Esophagus muscularis mucosa (tissue), 4 donors: ENCODE results near the gene RHOJ. TPM values are rescaled to one million over a fixed set of nuclear protein-coding genes. Genes with fewer than 3 reads are reported as not detected.
"Not testable (repeated sequence)": the region's sequence is repeated elsewhere in the genome, so short reads cannot be mapped to it uniquely, and the experiment has no call there.

Experiments used
- DNase-seq: peaks from one replicate; pipeline ENCODE4 v3.0.0-alpha.2; 2017; ENCODE audit errors: extremely low spot score
- H3K27ac ChIP-seq, 4 donors: fragments of 200-600 bp; sonication (generic); replicated peaks in 1 of 4; 1 replicate in 3 of 4; 2 replicates in 1 of 4; pipeline ENCODE4 v1.5.1; 2016 to 2019; ENCODE audit warnings: mild to moderate bottlenecking in 1 of 4
- H3K27me3 ChIP-seq, 4 donors: fragments of 200-600 bp; sonication (generic); one replicate each; pipeline versions ENCODE4 v1.5.1 to v1.6.0; 2016 to 2019
- H3K36me3 ChIP-seq, 4 donors: fragments of 200-600 bp; sonication (generic); one replicate each; pipeline ENCODE4 v1.5.1; 2016 to 2019
- H3K4me1 ChIP-seq, 4 donors: fragments of 200-600 bp; sonication (generic); one replicate each; pipeline ENCODE4 v1.5.1; 2016 to 2019
- H3K4me3 ChIP-seq, 4 donors: fragments of 200-600 bp; sonication (generic); 1 replicate in 2 of 4; 2 replicates in 2 of 4; pipeline ENCODE4 v1.5.1; 2016 to 2019; ENCODE audit warnings: mild to moderate bottlenecking in 4 of 4, moderate library complexity in 1 of 4
- H3K9me3 ChIP-seq, 4 donors: fragments of 200-600 bp; sonication (generic); 1 replicate in 3 of 4; 2 replicates in 1 of 4; pipeline ENCODE4 v1.5.1; 2016 to 2019
- CTCF ChIP-seq, 3 experiments: fragments of 200-600 bp in 2 of 3; fragments of 450-650 bp in 1 of 3; sonication (generic) in 2 of 3; IDR thresholded peaks; one replicate each; pipeline ENCODE4 v1.5.1; 2017 to 2019; ENCODE audit warnings: antibody characterized with exemption in 3 of 3, mild to moderate bottlenecking in 2 of 3, moderate library complexity in 1 of 3
- EP300 ChIP-seq: sonication (generic); formaldehyde crosslinking; IDR thresholded peaks from one replicate; pipeline ENCODE4 v1.6.1; 2017; ENCODE audit warnings: antibody characterized with exemption
- POLR2A ChIP-seq: fragments of 450-650 bp; IDR thresholded peaks from one replicate; pipeline ENCODE4 v1.6.1; 2017; ENCODE audit warnings: antibody characterized with exemption, moderate library complexity, mild to moderate bottlenecking, low read depth
- POLR2AphosphoS5 ChIP-seq, 2 donors: sonication (generic); formaldehyde crosslinking; IDR thresholded peaks; one replicate each; pipeline ENCODE4 v1.6.1; 2017; ENCODE audit warnings: antibody characterized with exemption in 2 of 2
- WGBS: methylation state at CpG from one replicate; pipeline ENCODE4 v1.1.5; 2018; 5-methylcytosine and 5-hydroxymethylcytosine counted together
- intact Hi-C: fragments of 100-400 bp; cut with DNase I; formaldehyde crosslinking; loops from one replicate; pipeline ENCODE4 v1.15.1; 2023
- total RNA-seq, 4 donors: library from RNA; depleted of rRNA; stranded (reverse); fragments of >200 nt; gene quantifications; one replicate each; pipeline versions ENCODE4 v1.1.0 to v1.2.1, GENCODE V29; 2016

Gene RHOJ
- total RNA-seq, 4 donors from 2014 or later: 10.4 to 13.1 (median 11.6) TPM

GRCh38 chr14:63277591-63278183, 73.4 kb downstream of the RHOJ start:
- TF ChIP-seq POLR2A (no peak), EP300 (no peak), CTCF (IDR thresholded peaks at IDR 0.05) (no peak), POLR2AphosphoS5 (IDR thresholded peaks at IDR 0.05) (no peak)
- no peak overlapping the region for H3K4me3 ChIP-seq
- H3K9me3 ChIP-seq: no peaks in the 10 kb centered on the region
- intact Hi-C loops: loop anchor here (10.0 kb wide), 1 partner anchor 233 kb away; the partner anchor contains the start of gene KCNH5
- no peak for DNase-seq
- no peaks in the 10 kb centered on the region for H3K27me3 ChIP-seq
- H3K27ac ChIP-seq: no peak overlapping the region
- H3K36me3 ChIP-seq: peaks cover 0 to 10% (median 0%) of the 10 kb centered on the region in 4 donors
- 64% methylated on average over 2 of the region's 2 CpGs for WGBS
- H3K4me1 ChIP-seq: peaks cover 3 to 28% (median 18%) of the 10 kb centered on the region in 4 donors

- peaks cover 3 to 35% (median 24%) of the 10 kb centered on the region in 4 donors for H3K4me1 ChIP-seq
- DNase-seq, H3K27ac ChIP-seq, H3K9me3 ChIP-seq, H3K4me3 ChIP-seq, H3K27me3 ChIP-seq: not testable (repeated sequence)
- H3K36me3 ChIP-seq: peaks cover 0 to 12% (median 5%) of the 10 kb centered on the region in 4 donors
- intact Hi-C loops: loop anchor here (10.0 kb wide), 1 partner anchor 235 kb away; the partner anchor contains the start of gene KCNH5
- WGBS: 95% methylated on average over 4 of the region's 4 CpGs
Observed at GRCh38 chr14:63279933-63280332, 75.7 kb downstream of the RHOJ start.

- Histone ChIP-seq H3K4me1 (peaks cover 0 to 32% (median 23%) of the 10 kb centered on the region in 4 donors), H3K9me3 (no peaks in the 10 kb centered on the region), H3K27ac (peak overlapping the region in 3 of 4 donors; percentile 33 to 68 (median 55)), H3K27me3 (no peaks in the 10 kb centered on the region), H3K4me3 (peak overlapping the region in 3 of 4 donors; percentile 23 to 32 (median 28)), H3K36me3 (peaks cover 0 to 42% (median 18%) of the 10 kb centered on the region in 4 donors)
- no peak for TF ChIP-seq EP300
- no peak for TF ChIP-seq CTCF (IDR thresholded peaks at IDR 0.05)
- TF ChIP-seq POLR2AphosphoS5 (IDR thresholded peaks at IDR 0.05): no peak
- TF ChIP-seq POLR2A: no peak
- intact Hi-C loops: no loop called here
- 50% methylated on average over 8 of the region's 8 CpGs for WGBS
- no peak for DNase-seq
Observed at GRCh38 chr14:63282997-63283883, 79.0 kb downstream of the RHOJ start.

GRCh38 chr14:63283884-63284248, 79.6 kb downstream of the RHOJ start:
- DNase-seq: no peak
- Histone ChIP-seq H3K4me1 (peaks cover 0 to 32% (median 23%) of the 10 kb centered on the region in 4 donors), H3K9me3 (no peaks in the 10 kb centered on the region), H3K27ac (peak overlapping the region in 3 of 4 donors; percentile 33 to 68 (median 55)), H3K36me3 (peaks cover 3 to 46% (median 22%) of the 10 kb centered on the region in 4 donors), H3K4me3 (no peak overlapping the region), H3K27me3 (no peaks in the 10 kb centered on the region)
- intact Hi-C loops: no loop called here
- WGBS: 72% methylated on average over 7 of the region's 7 CpGs
- no peak for TF ChIP-seq POLR2A
- no peak for TF ChIP-seq POLR2AphosphoS5 (IDR thresholded peaks at IDR 0.05)
- no peak for TF ChIP-seq EP300
- TF ChIP-seq CTCF (IDR thresholded peaks at IDR 0.05): no peak

GRCh38 chr14:63286071-63286470, 81.8 kb downstream of the RHOJ start:
- H3K36me3 ChIP-seq: peaks cover 11 to 58% (median 31%) of the 10 kb centered on the region in 4 donors
- no peaks in the 10 kb centered on the region for H3K9me3 ChIP-seq
- no peak overlapping the region for H3K27ac ChIP-seq
- WGBS: 88% methylated on average over 2 of the region's 2 CpGs
- intact Hi-C loops: no loop called here
- TF ChIP-seq POLR2A (no peak), EP300 (no peak), POLR2AphosphoS5 (IDR thresholded peaks at IDR 0.05) (no peak), CTCF (IDR thresholded peaks at IDR 0.05) (no peak)
- no peaks in the 10 kb centered on the region for H3K27me3 ChIP-seq
- no peak for DNase-seq
- peaks cover 0 to 32% (median 23%) of the 10 kb centered on the region in 4 donors for H3K4me1 ChIP-seq
- no peak overlapping the region for H3K4me3 ChIP-seq
